Lung (tissue), 12 donors: ENCODE results near the gene PCCB. TPM values are rescaled to one million over a fixed set of nuclear protein-coding genes. Genes with fewer than 3 reads are reported as not detected.
A peak's percentile ranks its signal among the peaks of the same experiment; 100 is the strongest.

Experiments used
- ATAC-seq: fragments of 200-7000 bp; cut with Tn5 transposase; one replicate; pipeline ENCODE4 v1.9.1; 2020; ENCODE audit warnings: moderate number of reproducible peaks; ENCODE audit not compliant: insufficient read depth, low FRiP score
- DNase-seq, 3 donors: peaks; one replicate each; pipeline ENCODE4 v3.0.0-alpha.2; 2013 to 2017
- H3K27ac ChIP-seq, 2 donors: one replicate each; pipeline ENCODE4 v1.5.1; 2013; ENCODE audit warnings: mild to moderate bottlenecking in 2 of 2, moderate library complexity in 2 of 2, control low read depth in 1 of 2, inconsistent platforms in 1 of 2, low read depth in 1 of 2, low read length in 1 of 2
- H3K27me3 ChIP-seq, 3 donors: one replicate each; pipeline ENCODE4 v1.5.1; 2013; ENCODE audit warnings: low read length in 2 of 3; ENCODE audit not compliant: control insufficient read depth in 3 of 3, insufficient read depth in 3 of 3
- H3K36me3 ChIP-seq, 4 donors: one replicate each; pipeline ENCODE4 v1.5.1; 2013; ENCODE audit warnings: low read length in 4 of 4, mild to moderate bottlenecking in 1 of 4, moderate library complexity in 1 of 4; ENCODE audit not compliant: control insufficient read depth in 4 of 4, insufficient read depth in 4 of 4
- H3K4me1 ChIP-seq, 5 donors: one replicate each; pipeline ENCODE4 v1.5.1; 2013; ENCODE audit warnings: low read length in 5 of 5, mild to moderate bottlenecking in 2 of 5, moderate library complexity in 1 of 5; ENCODE audit not compliant: control insufficient read depth in 5 of 5, insufficient read depth in 5 of 5
- H3K4me3 ChIP-seq: one replicate; pipeline ENCODE4 v1.5.1; 2013; ENCODE audit warnings: mild to moderate bottlenecking, control low read depth, moderate library complexity
- H3K9ac ChIP-seq, 2 donors: one replicate each; pipeline ENCODE4 v1.5.1; 2013; ENCODE audit warnings: low read length in 2 of 2, control low read depth in 1 of 2; ENCODE audit not compliant: insufficient read depth in 1 of 2
- H3K9me3 ChIP-seq, 4 donors: one replicate each; pipeline ENCODE4 v1.5.1; 2013; ENCODE audit warnings: low read length in 3 of 4, mild to moderate bottlenecking in 1 of 4, moderate library complexity in 1 of 4; ENCODE audit not compliant: control insufficient read depth in 4 of 4, insufficient read depth in 3 of 4
- whole genome bisulfite sequencing, 2 donors: extraction: QIAGEN DNeasy Blood & Tissue Kit; methylation state at CpG; one replicate each; pipeline ENCODE4 v1.1.7; 2013; 5-methylcytosine and 5-hydroxymethylcytosine counted together
- polyA plus RNA-seq, 2 donors: library from polyadenylated mRNA; stranded (reverse); fragments of 200-250 nt; gene quantifications; one replicate each; pipeline ENCODE4 v1.2.1, GENCODE V29; 2013
- total RNA-seq, 2 donors: library from RNA; depleted of rRNA in 1 of 2; stranded (reverse); fragments of >200 nt in 1 of 2; gene quantifications; one replicate each; pipeline ENCODE4 v1.2.1, GENCODE V29; 2014 to 2021
- TF ChIP-seq, protein P1 (sequence below): IDR thresholded peaks from 2 replicates; pipeline ENCODE4 v1.5.1; 2012; ENCODE audit warnings: mild to moderate bottlenecking; ENCODE audit errors: control extremely low read depth, extremely low read depth
- donor health status: control.
- donor health status: control.
- donor health status: Bipolar disorder and iron deficiency.
- donor health status: healthy.
- donor health status: DM: yes; HTN: yes; CAD: no.

The PCCB gene
- total and polyA plus RNA-seq, 4 donors = 23.0 to 39.9 (median 29.3) TPM

DNA sequence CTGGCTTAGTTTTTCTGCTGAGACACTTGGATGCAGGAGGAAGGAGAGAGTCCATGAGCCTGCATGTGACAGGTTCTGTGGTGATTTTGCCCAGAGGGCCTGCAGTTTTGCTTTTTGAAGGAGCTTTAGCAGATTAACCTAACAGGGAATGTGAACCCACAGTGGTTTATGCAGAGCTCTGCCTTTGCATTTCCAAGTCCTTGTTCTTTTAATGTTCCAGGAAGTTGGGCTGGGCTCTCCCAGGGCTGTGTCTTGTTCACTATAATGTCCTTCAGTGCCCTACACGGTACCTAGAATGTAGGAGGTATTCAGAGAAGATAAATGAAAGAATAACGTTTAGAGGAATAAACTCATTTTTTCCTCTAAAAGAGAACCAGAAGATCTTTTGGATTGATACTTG is 50.3 kb downstream of the PCCB start:
- Histone ChIP-seq H3K9me3 (peaks cover 0 to 1% (median 0%) of the 10 kb centered on the region in 4 donors), H3K27ac (no peak overlapping the region), H3K36me3 (peaks cover 4 to 18% (median 15%) of the 10 kb centered on the region in 4 donors), H3K27me3 (no peaks in the 10 kb centered on the region), H3K4me1 (no peaks in the 10 kb centered on the region), H3K9ac (no peak overlapping the region), H3K4me3 (no peak overlapping the region)
- ATAC-seq (no peak), DNase-seq (no peak)
- WGBS, 2 donors = 94 to 97% methylated on average over 2 of the region's 2 CpGs
- TF ChIP-seq, protein P1, sequence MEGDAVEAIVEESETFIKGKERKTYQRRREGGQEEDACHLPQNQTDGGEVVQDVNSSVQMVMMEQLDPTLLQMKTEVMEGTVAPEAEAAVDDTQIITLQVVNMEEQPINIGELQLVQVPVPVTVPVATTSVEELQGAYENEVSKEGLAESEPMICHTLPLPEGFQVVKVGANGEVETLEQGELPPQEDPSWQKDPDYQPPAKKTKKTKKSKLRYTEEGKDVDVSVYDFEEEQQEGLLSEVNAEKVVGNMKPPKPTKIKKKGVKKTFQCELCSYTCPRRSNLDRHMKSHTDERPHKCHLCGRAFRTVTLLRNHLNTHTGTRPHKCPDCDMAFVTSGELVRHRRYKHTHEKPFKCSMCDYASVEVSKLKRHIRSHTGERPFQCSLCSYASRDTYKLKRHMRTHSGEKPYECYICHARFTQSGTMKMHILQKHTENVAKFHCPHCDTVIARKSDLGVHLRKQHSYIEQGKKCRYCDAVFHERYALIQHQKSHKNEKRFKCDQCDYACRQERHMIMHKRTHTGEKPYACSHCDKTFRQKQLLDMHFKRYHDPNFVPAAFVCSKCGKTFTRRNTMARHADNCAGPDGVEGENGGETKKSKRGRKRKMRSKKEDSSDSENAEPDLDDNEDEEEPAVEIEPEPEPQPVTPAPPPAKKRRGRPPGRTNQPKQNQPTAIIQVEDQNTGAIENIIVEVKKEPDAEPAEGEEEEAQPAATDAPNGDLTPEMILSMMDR = no peak

DNA sequence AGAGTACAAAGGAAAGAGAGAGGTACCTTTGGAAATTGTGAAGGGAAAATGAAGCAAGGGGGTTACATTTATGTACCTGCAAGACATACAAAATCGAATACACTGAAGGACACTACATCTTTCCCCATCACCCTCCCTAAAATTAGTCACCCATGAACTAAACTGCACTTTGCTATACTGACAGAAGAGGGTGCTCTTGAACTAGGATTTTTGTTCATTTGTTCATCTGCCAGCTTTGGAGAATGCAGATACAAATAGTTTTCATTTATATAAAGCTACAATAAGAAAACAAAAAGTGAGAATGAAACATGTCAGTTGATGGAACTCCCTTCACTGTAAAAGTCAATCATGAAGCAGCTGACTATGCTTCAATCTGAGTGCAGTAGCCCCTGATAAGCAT is 55.7 kb downstream of the PCCB start:
- peaks cover 0 to 4% (median under 1%) of the 10 kb centered on the region in 4 donors for H3K9me3 ChIP-seq
- H3K4me1 ChIP-seq = no peaks in the 10 kb centered on the region
- DNase-seq (no peak), ATAC-seq (no peak)
- no peak overlapping the region for H3K4me3 ChIP-seq
- H3K27me3 ChIP-seq = no peaks in the 10 kb centered on the region
- no peak overlapping the region for H3K9ac ChIP-seq
- WGBS, 2 donors = 71 to 85% methylated on average over 1 of the region's 1 CpG
- peaks cover 5 to 7% (median 7%) of the 10 kb centered on the region in 4 donors for H3K36me3 ChIP-seq
- TF ChIP-seq, protein P1 = peak; percentile 27
- no peak overlapping the region for H3K27ac ChIP-seq

DNA sequence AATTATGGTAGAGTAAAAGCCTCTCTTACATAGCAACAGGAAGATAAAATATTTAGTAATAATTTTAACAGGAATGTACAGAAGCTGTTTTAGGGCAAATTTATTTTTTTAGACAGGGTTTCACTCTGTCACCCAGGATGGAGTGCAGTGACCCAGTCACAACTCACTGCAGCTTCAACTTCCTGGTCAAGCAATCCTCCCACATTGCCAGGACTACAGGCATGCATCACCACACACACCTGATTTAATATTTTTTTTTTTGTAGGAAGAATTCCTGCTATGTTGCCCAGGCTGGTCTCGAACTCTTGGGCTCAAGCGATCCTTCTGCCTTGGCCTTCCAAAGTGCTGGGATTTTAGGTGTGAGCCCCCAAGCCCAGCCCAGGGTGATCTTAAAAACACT is 61.1 kb downstream of the PCCB start:
- ATAC-seq (no peak), DNase-seq (no peak)
- no peak overlapping the region for H3K9ac ChIP-seq
- no peaks in the 10 kb centered on the region for H3K4me1 ChIP-seq
- WGBS, 2 donors = 99 to 100% methylated on average over 2 of the region's 2 CpGs
- TF ChIP-seq, protein P1 = no peak
- no peaks in the 10 kb centered on the region for H3K27me3 ChIP-seq
- peaks cover 0 to 2% (median 0%) of the 10 kb centered on the region in 4 donors for H3K36me3 ChIP-seq
- H3K9me3 ChIP-seq = peaks cover 0 to 4% (median 0%) of the 10 kb centered on the region in 4 donors
- no peak overlapping the region for H3K27ac ChIP-seq
- no peak overlapping the region for H3K4me3 ChIP-seq

DNA sequence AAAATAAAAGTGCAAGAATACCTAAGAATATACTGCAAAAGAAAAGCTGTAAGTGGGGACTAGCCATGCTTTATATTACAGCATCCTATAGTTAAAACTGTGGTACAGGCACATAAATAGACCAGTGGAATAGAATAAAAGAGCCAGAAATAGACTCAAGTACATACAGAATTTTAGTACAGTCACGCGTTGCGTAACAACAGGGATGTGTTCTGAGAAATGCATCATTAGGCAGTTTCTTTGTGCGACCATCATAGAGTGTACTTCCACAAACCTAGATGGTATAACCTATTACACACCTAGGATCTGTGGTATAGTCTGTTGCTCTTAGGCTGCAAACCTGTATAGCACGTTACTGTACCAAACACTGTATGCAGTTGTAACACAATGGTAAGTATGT is 61.8 kb downstream of the PCCB start:
- Histone ChIP-seq H3K9ac (no peak overlapping the region), H3K9me3 (peaks cover 0 to under 1% (median 0%) of the 10 kb centered on the region in 4 donors), H3K4me1 (no peaks in the 10 kb centered on the region), H3K4me3 (no peak overlapping the region), H3K36me3 (peaks cover 0 to 2% (median 0%) of the 10 kb centered on the region in 4 donors), H3K27ac (no peak overlapping the region), H3K27me3 (no peaks in the 10 kb centered on the region)
- TF ChIP-seq, protein P1 = no peak
- DNase-seq (no peak), ATAC-seq (no peak)
- WGBS, 2 donors = 92 to 95% methylated on average over 5 of the region's 5 CpGs
